Activated T-cell treated with anti-CD3 and anti-CD28 coated beads for 1 hour (primary cell): ENCODE measurements around the gene FAM120B.

Experiments
- DNase-seq: peaks from one replicate; pipeline ENCODE4 v3.0.0-alpha.2; 2020; ENCODE audit warnings: low read depth

Gene FAM120B

GRCh38 chr6:170286246-170286933, 20.2 kb upstream of the FAM120B start:
- DNase-seq: no peak

GRCh38 chr6:170286934-170287265, 19.7 kb upstream of the FAM120B start:
- DNase-seq: no peak

- no peak for DNase-seq
These were observed 19.1 kb upstream of the FAM120B start for GRCh38 chr6:170287371-170287876.

GRCh38 chr6:170288091-170288631, 18.4 kb upstream of the FAM120B start:
- no peak for DNase-seq

GRCh38 chr6:170288852-170289179, 17.7 kb upstream of the FAM120B start:
- DNase-seq: no peak

GRCh38 chr6:170289180-170289931, 17.2 kb upstream of the FAM120B start:
- no peak for DNase-seq

GRCh38 chr6:170289951-170290295, 16.6 kb upstream of the FAM120B start:
- DNase-seq: no peak

- peak; percentile 26 for DNase-seq
These were observed 16.0 kb upstream of the FAM120B start, which contains the start of gene DLL1 for GRCh38 chr6:170290296-170291128. DLL1 (minus strand) TSS chr6:170291078; CDS start chr6:170290139, 939 bp downstream.

- peak; percentile 38 for DNase-seq
These were observed 15.1 kb upstream of the FAM120B start for GRCh38 chr6:170291271-170292110.

GRCh38 chr6:170292111-170292406, 14.5 kb upstream of the FAM120B start:
- DNase-seq: no peak

- no peak for DNase-seq
These were observed 14.0 kb upstream of the FAM120B start for GRCh38 chr6:170292407-170293158.

- no peak for DNase-seq
These were observed 13.0 kb upstream of the FAM120B start for GRCh38 chr6:170293341-170294231.

- no peak for DNase-seq
These were observed 12.2 kb upstream of the FAM120B start for GRCh38 chr6:170294298-170294730.

GRCh38 chr6:170294813-170295509, 11.6 kb upstream of the FAM120B start:
- no peak for DNase-seq

- DNase-seq: no peak
These were observed 10.8 kb upstream of the FAM120B start for GRCh38 chr6:170295510-170296422.

GRCh38 chr6:170296423-170296745, 10.2 kb upstream of the FAM120B start:
- no peak for DNase-seq

- no peak for DNase-seq
These were observed 9.6 kb upstream of the FAM120B start for GRCh38 chr6:170296746-170297575.
